Esophagus squamous epithelium (tissue), 5 donors: ENCODE data around the gene GRIK2. TPM values are rescaled to one million over a fixed set of nuclear protein-coding genes. Genes with fewer than 3 reads are reported as not detected.

ENCODE experiments used
- DNase-seq: peaks from one replicate; lab custom pipeline; 2025; lab: John Stamatoyannopoulos, UW
- H3K27ac ChIP-seq, 4 donors: fragments of 200-600 bp; sonication (generic); one replicate each; pipeline ENCODE4 v1.5.1; 2016 to 2019; ENCODE audit warnings: mild to moderate bottlenecking in 1 of 4
- H3K27me3 ChIP-seq, 4 donors: fragments of 200-600 bp; sonication (generic); 1 replicate in 3 of 4; 2 replicates in 1 of 4; pipeline versions ENCODE4 v1.5.1 to v1.6.0; 2017 to 2021; ENCODE audit warnings: antibody characterized with exemption in 1 of 4
- H3K36me3 ChIP-seq, 3 donors: fragments of 200-600 bp; sonication (generic); one replicate each; pipeline ENCODE4 v1.5.1; 2016 to 2019
- H3K4me1 ChIP-seq, 3 donors: fragments of 200-600 bp; sonication (generic); one replicate each; pipeline ENCODE4 v1.5.1; 2017 to 2019
- H3K4me3 ChIP-seq, 4 donors: fragments of 200-600 bp; sonication (generic); 1 replicate in 3 of 4; 2 replicates in 1 of 4; pipeline ENCODE4 v1.5.1; 2016 to 2019; ENCODE audit warnings: mild to moderate bottlenecking in 2 of 4, moderate library complexity in 1 of 4
- H3K9me3 ChIP-seq, 3 donors: fragments of 200-600 bp; sonication (generic); one replicate each; pipeline ENCODE4 v1.5.1; 2016 to 2019
- CTCF ChIP-seq, 6 experiments: fragments of 450-650 bp in 4 of 6; fragments of 200-600 bp in 2 of 6; sonication (generic) in 2 of 6; IDR thresholded peaks; one replicate each; pipeline ENCODE4 v1.5.1; 2016 to 2019; ENCODE audit warnings: antibody characterized with exemption in 6 of 6, mild to moderate bottlenecking in 4 of 6, moderate library complexity in 4 of 6
- POLR2A ChIP-seq, 4 donors: fragments of 450-650 bp; IDR thresholded peaks; one replicate each; pipeline ENCODE4 v1.6.1; 2017; ENCODE audit warnings: antibody characterized with exemption in 4 of 4, mild to moderate bottlenecking in 4 of 4, moderate library complexity in 3 of 4
- WGBS, 2 donors: methylation state at CpG; one replicate each; pipeline ENCODE4 v1.1.5; 2018; 5-methylcytosine and 5-hydroxymethylcytosine counted together
- intact Hi-C: fragments of 100-400 bp; cut with DNase I; formaldehyde crosslinking; loops from one replicate; pipeline ENCODE4 v1.15.0; 2022
- total RNA-seq, 4 donors: library from RNA; depleted of rRNA; stranded (reverse); fragments of >200 nt; gene quantifications; one replicate each; pipeline ENCODE4 v1.1.0, GENCODE V29; 2016
- donor health status: DM: yes; HTN: yes; CAD: no.

Gene GRIK2
- total RNA-seq, 4 donors from 2014 or later: 0.19 TPM; not detected in 3

- H3K9me3 ChIP-seq: no peaks in the 10 kb centered on the region
Measured at GRCh38 chr6:101800598-101800997, 407.1 kb downstream of the GRIK2 start.

GRCh38 chr6:101803136-101803535, 409.6 kb downstream of the GRIK2 start:
- DNase-seq: no peak
- Histone ChIP-seq H3K27me3 (no peaks in the 10 kb centered on the region), H3K27ac (no peak overlapping the region), H3K4me3 (no peak overlapping the region), H3K9me3 (no peaks in the 10 kb centered on the region), H3K36me3 (no peaks in the 10 kb centered on the region), H3K4me1 (no peaks in the 10 kb centered on the region)
- TF ChIP-seq POLR2A (IDR thresholded peaks at IDR 0.05) (no peak), CTCF (IDR thresholded peaks at IDR 0.05) (no peak)
- intact Hi-C loops: no loop called here
- WGBS, 2 donors: 0 to 25% methylated on average over 1 of the region's 1 CpG

More at GRCh38 chr6:101800598-101800997, 407.1 kb downstream of the GRIK2 start:
- Histone ChIP-seq H3K36me3 (no peaks in the 10 kb centered on the region), H3K4me1 (no peaks in the 10 kb centered on the region), H3K27ac (no peak overlapping the region), H3K4me3 (no peak overlapping the region), H3K27me3 (no peaks in the 10 kb centered on the region)
- DNase-seq: no peak
- intact Hi-C loops: no loop called here
- TF ChIP-seq CTCF (IDR thresholded peaks at IDR 0.05) (no peak), POLR2A (IDR thresholded peaks at IDR 0.05) (no peak)
- WGBS, 2 donors: 67 to 75% methylated on average over 3 of the region's 3 CpGs

GRCh38 chr6:101806241-101806640, 412.7 kb downstream of the GRIK2 start:
- Histone ChIP-seq H3K27me3 (no peaks in the 10 kb centered on the region), H3K4me3 (no peak overlapping the region), H3K36me3 (no peaks in the 10 kb centered on the region), H3K4me1 (no peaks in the 10 kb centered on the region), H3K9me3 (no peaks in the 10 kb centered on the region), H3K27ac (no peak overlapping the region)
- DNase-seq: no peak
- intact Hi-C loops: no loop called here
- 52 to 79% methylated on average over 1 of the region's 1 CpG for WGBS, 2 donors
- TF ChIP-seq POLR2A (IDR thresholded peaks at IDR 0.05) (no peak), CTCF (IDR thresholded peaks at IDR 0.05) (no peak)

- no peak for DNase-seq
- H3K36me3 ChIP-seq: no peaks in the 10 kb centered on the region
- intact Hi-C loops: no loop called here
- no peaks in the 10 kb centered on the region for H3K4me1 ChIP-seq
- H3K4me3 ChIP-seq: no peak overlapping the region
- no peak overlapping the region for H3K27ac ChIP-seq
- TF ChIP-seq CTCF (IDR thresholded peaks at IDR 0.05): no peak
- no peak for TF ChIP-seq POLR2A (IDR thresholded peaks at IDR 0.05)
- H3K9me3 ChIP-seq: no peaks in the 10 kb centered on the region
- H3K27me3 ChIP-seq: no peaks in the 10 kb centered on the region
Measured at GRCh38 chr6:101811108-101811507, 417.6 kb downstream of the GRIK2 start.

- H3K4me1 ChIP-seq: no peaks in the 10 kb centered on the region
- 84 to 94% methylated on average over 3 of the region's 3 CpGs for WGBS, 2 donors
- H3K27me3 ChIP-seq: no peaks in the 10 kb centered on the region
- intact Hi-C loops: no loop called here
- no peaks in the 10 kb centered on the region for H3K36me3 ChIP-seq
- H3K4me3 ChIP-seq: no peak overlapping the region
- DNase-seq: no peak
- no peaks in the 10 kb centered on the region for H3K9me3 ChIP-seq
- TF ChIP-seq CTCF (IDR thresholded peaks at IDR 0.05) (no peak), POLR2A (IDR thresholded peaks at IDR 0.05) (no peak)
- no peak overlapping the region for H3K27ac ChIP-seq
Measured at GRCh38 chr6:101816716-101817115, 423.2 kb downstream of the GRIK2 start.
